NCI-H128 (cell line): ENCODE measurements around the gene PSMD6.

Source experiments
- DNase-seq: peaks from one replicate; lab custom pipeline; 2025; ENCODE audit not compliant: unreplicated experiment; lab: John Stamatoyannopoulos, UW

PSMD6 gene

GRCh38 chr3:64010199-64010598 is 13.1 kb downstream of the PSMD6 start:
- no peak for DNase-seq

GRCh38 chr3:64009528-64009927 is 13.8 kb downstream of the PSMD6 start:
- DNase-seq = no peak

GRCh38 chr3:64008487-64009351 is 14.6 kb downstream of the PSMD6 start:
- DNase-seq = no peak

GRCh38 chr3:64008017-64008416 is 15.3 kb downstream of the PSMD6 start:
- DNase-seq = no peak

GRCh38 chr3:64003589-64003988 is 19.7 kb downstream of the PSMD6 start:
- DNase-seq = no peak

GRCh38 chr3:64002233-64002632 is 21.1 kb downstream of the PSMD6 start:
- no peak for DNase-seq

GRCh38 chr3:64000453-64001055 is 22.7 kb downstream of the PSMD6 start:
- DNase-seq = no peak

- no peak for DNase-seq
Observed at GRCh38 chr3:63998852-63999754, 24.2 kb downstream of the PSMD6 start.

- no peak for DNase-seq
Observed at GRCh38 chr3:63995086-63995485, 28.2 kb downstream of the PSMD6 start.

GRCh38 chr3:63993653-63994079 is 29.6 kb downstream of the PSMD6 start:
- DNase-seq = no peak

- DNase-seq = no peak
Observed at GRCh38 chr3:63992516-63993209, 30.6 kb downstream of the PSMD6 start.

- DNase-seq = no peak
Observed at GRCh38 chr3:63991666-63992065, 31.6 kb downstream of the PSMD6 start.

GRCh38 chr3:63990733-63991132 is 32.6 kb downstream of the PSMD6 start:
- DNase-seq = no peak

GRCh38 chr3:63990204-63990603 is 33.1 kb downstream of the PSMD6 start:
- DNase-seq = no peak

- DNase-seq = no peak
Observed at GRCh38 chr3:63988943-63989342, 34.4 kb downstream of the PSMD6 start.

GRCh38 chr3:63986831-63987230 is 36.5 kb downstream of the PSMD6 start:
- no peak for DNase-seq

- no peak for DNase-seq
Observed at GRCh38 chr3:63986146-63986545, 37.1 kb downstream of the PSMD6 start.

- DNase-seq = no peak
Observed at GRCh38 chr3:63984391-63984790, 38.9 kb downstream of the PSMD6 start.

- no peak for DNase-seq
Observed at GRCh38 chr3:63981980-63982379, 41.3 kb downstream of the PSMD6 start.

GRCh38 chr3:63980830-63981498 is 42.3 kb downstream of the PSMD6 start:
- DNase-seq = no peak
